ENCODE data around the gene KNL1. TPM values are rescaled to one million over a fixed set of nuclear protein-coding genes. Genes with fewer than 3 reads are reported as not detected.
"Not testable (repeated sequence)": the region's sequence is repeated elsewhere in the genome, so short reads cannot be mapped to it uniquely, and the experiment has no call there.

Gene KNL1
- total RNA-seq (2014; rRNA removed; shearing (Covaris generic)) = 69.5 and 90.1 TPM in 2 replicates

GRCh38 chr15:40593588-40594428, at the start of gene KNL1:
TSS of gene KNL1 (plus strand) at chr15:40594249. CDS start at chr15:40602932, 8,683 bp downstream.
- peak; percentile 93 for DNase-seq (ENCODE audit: low read depth)

- DNase-seq (ENCODE audit: low read depth) = no peak
These were observed 48.6 kb upstream of the KNL1 start for GRCh38 chr15:40545457-40545856.

- DNase-seq (ENCODE audit: low read depth) = no peak
These were observed 45.4 kb upstream of the KNL1 start for GRCh38 chr15:40548610-40549009.

GRCh38 chr15:40549894-40550293, 44.2 kb upstream of the KNL1 start:
- DNase-seq (ENCODE audit: low read depth) = no peak

- no peak for DNase-seq (ENCODE audit: low read depth)
These were observed 43.6 kb upstream of the KNL1 start for GRCh38 chr15:40550341-40551037.

GRCh38 chr15:40554161-40554525, 39.9 kb upstream of the KNL1 start:
- no peak for DNase-seq (ENCODE audit: low read depth)

GRCh38 chr15:40555876-40556275, 38.2 kb upstream of the KNL1 start:
- DNase-seq (ENCODE audit: low read depth) = no peak

GRCh38 chr15:40558952-40559742, 34.9 kb upstream of the KNL1 start:
- DNase-seq (ENCODE audit: low read depth) = no peak

- no peak for DNase-seq (ENCODE audit: low read depth)
These were observed 31.4 kb upstream of the KNL1 start for GRCh38 chr15:40562691-40563090.

- no peak for DNase-seq (ENCODE audit: low read depth)
These were observed 30.6 kb upstream of the KNL1 start for GRCh38 chr15:40563426-40563825.

- peak; percentile 99 for DNase-seq (ENCODE audit: low read depth)
These were observed 29.3 kb upstream of the KNL1 start, which contains the start of gene CCDC32 for GRCh38 chr15:40564591-40565332. TSS of gene CCDC32 (minus strand) at chr15:40565042. CDS start at chr15:40563015, 2,027 bp downstream.

GRCh38 chr15:40565333-40566238, 28.5 kb upstream of the KNL1 start:
- no peak for DNase-seq (ENCODE audit: low read depth)

- DNase-seq (ENCODE audit: low read depth) = peak; percentile 45
These were observed 26.9 kb upstream of the KNL1 start for GRCh38 chr15:40567111-40567510.

GRCh38 chr15:40569129-40569953, 24.7 kb upstream of the KNL1 start, which contains the start of gene RPUSD2:
TSS of gene RPUSD2 (plus strand) at chr15:40569299. CDS start at chr15:40569338, 39 bp downstream.
- DNase-seq (ENCODE audit: low read depth) = peak; percentile 91

GRCh38 chr15:40575113-40575512, 18.9 kb upstream of the KNL1 start:
- DNase-seq (ENCODE audit: low read depth) = no peak

GRCh38 chr15:40576914-40577313, 17.1 kb upstream of the KNL1 start:
- DNase-seq (ENCODE audit: low read depth) = not testable (repeated sequence)

GRCh38 chr15:40578892-40579291, 15.2 kb upstream of the KNL1 start:
- no peak for DNase-seq (ENCODE audit: low read depth)

- DNase-seq (ENCODE audit: low read depth) = not testable (repeated sequence)
These were observed 12.3 kb upstream of the KNL1 start for GRCh38 chr15:40581796-40582195.

- DNase-seq (ENCODE audit: low read depth) = peak; percentile 51
These were observed 11.3 kb upstream of the KNL1 start for GRCh38 chr15:40582726-40583246.

All from RPMI7951 (cell line).